ENCODE measurements around the gene EEPD1.

EEPD1 gene

GRCh38 chr7:36207451-36208291 lies 54.6 kb downstream of the EEPD1 start:
- no peak for TF ChIP-seq CTCF (IDR thresholded peaks at IDR 0.05; ENCODE audit: extremely low read depth, missing control alignments)
- DNase-seq (ENCODE audit: low spot score) = no peak

DNA sequence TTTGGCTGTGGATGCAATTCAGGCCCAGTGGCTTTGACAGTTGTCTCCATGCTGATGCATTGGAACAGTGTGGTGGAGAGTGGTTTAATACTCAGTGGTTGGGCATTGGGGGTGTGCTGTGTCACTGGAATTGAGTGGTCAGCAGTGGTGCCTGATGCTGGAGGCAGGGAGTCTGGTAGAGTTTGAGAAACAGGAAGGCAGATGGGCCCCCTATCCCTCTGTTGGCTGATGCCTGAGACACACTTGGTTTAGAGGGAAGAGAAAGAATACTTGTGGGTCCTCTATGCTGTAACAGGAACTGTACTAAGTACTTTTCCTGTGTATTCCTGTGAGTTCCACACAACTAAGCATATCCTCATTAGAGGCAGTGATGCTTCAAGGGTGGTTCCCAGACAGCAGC lies 55.4 kb downstream of the EEPD1 start:
- TF ChIP-seq CTCF (IDR thresholded peaks at IDR 0.05; ENCODE audit: extremely low read depth, missing control alignments) = no peak
- no peak for DNase-seq (ENCODE audit: low spot score)

DNA sequence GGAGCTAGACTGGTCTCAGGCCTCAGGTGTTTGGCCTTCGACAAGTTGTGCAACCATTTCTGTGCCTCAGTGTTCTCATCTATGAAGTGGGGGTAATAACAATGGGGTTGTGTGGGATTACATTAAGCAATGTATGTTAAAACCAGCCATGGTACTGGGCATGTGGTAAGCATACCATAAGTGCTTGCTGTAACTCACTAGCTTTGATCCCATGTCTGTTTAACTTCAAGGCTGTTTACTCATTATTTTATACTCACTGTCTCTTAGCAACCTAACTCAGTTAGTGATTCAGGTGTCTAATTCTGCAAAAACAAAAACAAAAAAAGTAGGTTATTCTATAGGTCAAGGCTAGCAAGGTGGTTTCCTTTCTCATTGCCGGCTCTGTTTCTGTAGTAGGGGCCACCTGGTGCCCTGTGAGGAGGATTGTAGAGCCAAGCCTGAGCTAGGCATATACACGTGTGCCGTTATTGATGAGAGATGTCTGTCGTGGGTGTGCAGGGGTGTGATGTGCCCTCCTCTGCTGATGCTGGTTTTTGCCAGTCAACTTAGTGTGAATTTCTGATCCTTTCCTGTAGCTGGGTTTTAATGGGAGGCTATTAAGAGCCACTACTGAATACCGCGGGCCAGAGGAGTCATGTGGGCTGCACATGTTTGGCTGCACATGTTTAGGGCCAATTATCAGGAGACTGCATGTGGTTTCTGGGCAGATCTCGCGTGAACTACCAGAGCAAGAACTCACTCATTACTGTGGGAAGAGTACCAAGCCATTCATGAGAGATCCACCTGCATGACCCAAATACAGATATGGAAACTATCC lies 56.2 kb downstream of the EEPD1 start:
- no peak for TF ChIP-seq CTCF (IDR thresholded peaks at IDR 0.05; ENCODE audit: extremely low read depth, missing control alignments)
- DNase-seq (ENCODE audit: low spot score) = no peak

- TF ChIP-seq CTCF (IDR thresholded peaks at IDR 0.05; ENCODE audit: extremely low read depth, missing control alignments) = no peak
- DNase-seq (ENCODE audit: low spot score) = no peak
Observed at GRCh38 chr7:36209814-36210183, 56.7 kb downstream of the EEPD1 start.

DNA sequence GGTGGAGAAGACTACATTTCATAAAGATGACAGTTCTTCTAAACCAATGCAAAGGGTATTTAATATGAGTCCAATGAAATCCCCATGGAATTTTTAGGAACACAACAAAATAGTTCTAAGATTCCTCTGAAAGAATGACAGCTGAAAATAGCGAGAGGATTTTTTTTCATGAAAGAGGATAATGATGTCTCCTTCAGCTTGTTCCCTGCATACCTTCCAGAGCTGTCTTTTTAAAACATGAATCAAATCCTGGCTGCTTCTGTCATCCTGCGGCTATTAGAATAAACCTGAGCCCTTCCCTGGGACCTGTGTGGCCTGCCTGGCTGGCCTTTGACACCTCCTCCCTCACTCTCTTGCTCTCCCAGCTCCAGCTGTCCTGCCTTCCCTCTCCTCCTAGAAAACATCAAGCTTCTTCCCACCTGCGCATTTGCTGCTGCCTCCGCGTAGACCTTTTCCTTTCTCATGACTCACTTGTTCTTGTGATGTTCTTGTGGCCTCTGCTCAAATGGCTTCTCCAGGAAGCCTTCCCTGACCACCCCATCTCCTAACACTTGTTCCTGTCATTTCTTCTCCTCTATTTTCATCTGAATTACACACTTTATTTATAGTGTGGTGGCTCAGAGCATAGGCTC lies 57.4 kb downstream of the EEPD1 start:
- no peak for DNase-seq (ENCODE audit: low spot score)
- TF ChIP-seq CTCF (IDR thresholded peaks at IDR 0.05; ENCODE audit: extremely low read depth, missing control alignments) = no peak

- DNase-seq (ENCODE audit: low spot score) = no peak
Observed at GRCh38 chr7:36214608-36215456, 61.8 kb downstream of the EEPD1 start.

More at GRCh38 chr7:36214608-36215456, 61.8 kb downstream of the EEPD1 start:
- TF ChIP-seq CTCF (IDR thresholded peaks at IDR 0.05; ENCODE audit: extremely low read depth, missing control alignments) = no peak
